Measurements from ENCODE around the gene RASSF1.

RASSF1 gene

GRCh38 chr3:50370594-50370993 lies 30.0 kb upstream of the RASSF1 start:
- TF ChIP-seq MAX (IDR thresholded peaks at IDR 0.05; ENCODE audit: low read depth, low read length) (no peak), POLR2A (IDR thresholded peaks at IDR 0.05; ENCODE audit: extremely low read depth, insufficient read length) (no peak), CTCF (IDR thresholded peaks at IDR 0.05; ENCODE audit: low read depth, low read length) (no peak), MYC (IDR thresholded peaks at IDR 0.05; ENCODE audit: low read depth, low read length) (no peak)
- H3K4me3 ChIP-seq (ENCODE audit: low read depth, low read length) = no peak overlapping the region
- DNase-seq (ENCODE audit: low read depth) = peak; percentile 54

GRCh38 chr3:50369012-50369670 lies 28.5 kb upstream of the RASSF1 start:
- no peak for DNase-seq (ENCODE audit: low read depth)
- no peak overlapping the region for H3K4me3 ChIP-seq (ENCODE audit: low read depth, low read length)
- TF ChIP-seq MAX (IDR thresholded peaks at IDR 0.05; ENCODE audit: low read depth, low read length) (no peak), CTCF (IDR thresholded peaks at IDR 0.05; ENCODE audit: low read depth, low read length) (no peak), POLR2A (IDR thresholded peaks at IDR 0.05; ENCODE audit: extremely low read depth, insufficient read length) (no peak), MYC (IDR thresholded peaks at IDR 0.05; ENCODE audit: low read depth, low read length) (no peak)

DNA sequence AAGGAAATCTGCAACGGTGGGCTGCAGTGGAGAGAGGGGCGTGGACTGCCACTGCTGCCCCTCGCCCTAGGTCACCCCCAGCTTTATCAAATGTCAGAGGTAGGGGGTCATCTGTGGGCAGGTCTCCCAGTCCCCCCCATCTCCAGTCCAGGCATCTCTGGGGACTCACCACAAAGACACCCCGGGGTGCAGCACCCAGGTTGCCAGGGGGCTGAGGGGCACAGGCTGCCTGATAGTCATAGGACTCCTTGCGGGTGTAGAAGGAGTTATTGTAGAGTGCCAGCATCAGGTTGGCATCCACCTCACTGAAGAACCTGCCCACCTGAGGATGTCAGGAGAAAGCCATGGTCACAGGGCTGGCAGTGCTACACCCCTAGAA lies 25.2 kb upstream of the RASSF1 start:
- TF ChIP-seq POLR2A (IDR thresholded peaks at IDR 0.05; ENCODE audit: extremely low read depth, insufficient read length) (no peak), MYC (IDR thresholded peaks at IDR 0.05; ENCODE audit: low read depth, low read length) (no peak), CTCF (IDR thresholded peaks at IDR 0.05; ENCODE audit: low read depth, low read length) (no peak), MAX (IDR thresholded peaks at IDR 0.05; ENCODE audit: low read depth, low read length) (no peak)
- DNase-seq (ENCODE audit: low read depth) = no peak
- no peak overlapping the region for H3K4me3 ChIP-seq (ENCODE audit: low read depth, low read length)

DNA sequence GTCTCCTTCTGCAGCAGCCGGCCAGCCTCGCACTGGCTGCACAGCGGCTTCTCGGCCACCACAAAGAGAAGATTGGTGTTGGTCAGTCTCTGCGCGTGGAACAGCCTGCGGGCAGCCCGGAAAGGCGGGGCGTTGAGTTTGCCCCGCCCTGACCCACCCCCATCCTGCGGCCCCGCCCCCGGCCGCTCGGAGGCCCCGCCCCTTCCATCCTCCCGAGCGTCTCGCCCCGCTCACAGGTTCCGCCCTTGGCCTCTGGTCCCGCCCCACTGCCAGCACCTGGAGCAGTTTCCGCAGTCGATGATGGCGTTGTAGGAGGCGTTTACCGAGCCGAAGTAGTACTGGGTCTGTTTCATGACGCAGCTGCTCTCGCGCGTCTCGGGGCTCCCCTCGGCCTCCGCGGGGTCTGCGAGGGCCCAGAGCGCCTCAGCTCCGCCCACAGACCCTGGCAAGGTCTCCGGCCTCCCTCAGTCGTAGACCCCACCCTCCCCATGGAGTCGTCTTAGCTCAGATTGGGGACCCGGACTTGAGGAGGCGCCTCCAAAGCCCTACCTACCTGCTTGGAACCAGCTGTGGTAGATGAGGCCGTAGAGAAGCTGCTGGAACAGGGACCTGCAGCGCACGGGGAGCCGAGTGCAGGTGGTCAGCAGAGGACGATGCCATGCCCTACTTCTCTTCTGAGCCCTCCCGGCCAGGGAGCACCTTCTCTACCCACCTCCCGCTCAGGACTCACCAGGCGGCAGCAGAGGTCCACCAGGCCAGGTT lies 24.6 kb upstream of the RASSF1 start:
- no peak for DNase-seq (ENCODE audit: low read depth)
- H3K4me3 ChIP-seq (ENCODE audit: low read depth, low read length) = no peak overlapping the region
- TF ChIP-seq MYC (IDR thresholded peaks at IDR 0.05; ENCODE audit: low read depth, low read length) (no peak), CTCF (IDR thresholded peaks at IDR 0.05; ENCODE audit: low read depth, low read length) (no peak), POLR2A (IDR thresholded peaks at IDR 0.05; ENCODE audit: extremely low read depth, insufficient read length) (no peak), MAX (IDR thresholded peaks at IDR 0.05; ENCODE audit: low read depth, low read length) (no peak)

DNA sequence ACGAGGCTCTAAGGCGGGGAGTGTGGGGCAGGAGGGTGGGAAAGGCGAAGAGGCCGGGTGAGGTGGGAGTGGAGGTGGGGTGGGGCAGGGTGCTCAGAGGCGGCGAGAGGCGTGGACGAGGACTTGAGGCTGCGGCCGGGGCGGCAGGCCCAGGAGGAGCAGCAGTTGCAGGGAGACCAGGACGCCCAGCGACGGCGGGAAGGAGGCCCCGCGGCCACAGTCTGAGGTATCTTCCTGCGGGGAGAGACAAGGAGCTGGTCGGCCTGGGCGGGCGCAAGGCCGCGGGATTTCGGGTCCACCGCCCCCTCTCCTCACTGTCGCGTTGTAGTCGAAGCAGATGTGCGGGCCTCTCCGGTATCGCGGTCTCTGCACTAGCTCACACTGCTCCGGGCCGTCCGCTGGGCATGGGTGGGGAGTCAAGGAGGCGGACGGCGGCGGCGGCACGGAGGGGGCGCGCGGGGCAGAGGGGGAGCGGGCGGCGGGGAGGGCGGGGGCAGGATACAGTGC lies 24.0 kb upstream of the RASSF1 start:
- no peak for DNase-seq (ENCODE audit: low read depth)
- H3K4me3 ChIP-seq (ENCODE audit: low read depth, low read length) = no peak overlapping the region

More for the DNA sequence above, 24.0 kb upstream of the RASSF1 start:
- TF ChIP-seq POLR2A (IDR thresholded peaks at IDR 0.05; ENCODE audit: extremely low read depth, insufficient read length) = no peak
- no peak for TF ChIP-seq CTCF (IDR thresholded peaks at IDR 0.05; ENCODE audit: low read depth, low read length)
- TF ChIP-seq MAX (IDR thresholded peaks at IDR 0.05; ENCODE audit: low read depth, low read length) = no peak
- TF ChIP-seq MYC (IDR thresholded peaks at IDR 0.05; ENCODE audit: low read depth, low read length) = no peak
